Osteoblast (primary cell): Measurements from ENCODE around the gene PEX6. TPM values are rescaled to one million over a fixed set of nuclear protein-coding genes. Genes with fewer than 3 reads are reported as not detected.
A peak's percentile ranks its signal among the peaks of the same experiment; 100 is the strongest.

Experiments used
- DNase-seq: peaks from one replicate; pipeline ENCODE4 v3.0.0; 2011; ENCODE audit warnings: low spot score, mixed read lengths; ENCODE audit not compliant: insufficient read length; ENCODE audit errors: missing footprints
- H2AFZ ChIP-seq: 2 replicates; pipeline ENCODE4 v1.6.0; 2011; ENCODE audit warnings: mild to moderate bottlenecking, low read length
- H3K27ac ChIP-seq: 2 replicates; pipeline ENCODE4 v1.5.1; 2011; ENCODE audit warnings: mild to moderate bottlenecking, low read depth, low read length, moderate library complexity
- H3K27me3 ChIP-seq: 2 replicates; pipeline ENCODE4 v1.6.0; 2012; ENCODE audit warnings: mild to moderate bottlenecking, control low read depth, inconsistent platforms, low read length, moderate library complexity; ENCODE audit not compliant: insufficient read depth
- H3K36me3 ChIP-seq: 2 replicates; pipeline ENCODE4 v1.5.1; 2011; ENCODE audit warnings: mild to moderate bottlenecking, low read length, control low read depth, moderate library complexity; ENCODE audit not compliant: insufficient read depth
- H3K4me1 ChIP-seq: 2 replicates; pipeline ENCODE4 v1.5.1; 2011; ENCODE audit warnings: mild to moderate bottlenecking, low read length, control low read depth, moderate library complexity; ENCODE audit not compliant: insufficient read depth
- H3K4me2 ChIP-seq: 2 replicates; pipeline ENCODE4 v1.6.0; 2011; ENCODE audit warnings: mild to moderate bottlenecking, low read length; ENCODE audit not compliant: insufficient read depth
- H3K4me3 ChIP-seq: fragments of 200-600 bp; sonication (generic); 3 replicates; pipeline ENCODE4 v1.5.1; 2012; ENCODE audit warnings: mild to moderate bottlenecking, low read length, inconsistent platforms; ENCODE audit not compliant: insufficient read depth
- H3K79me2 ChIP-seq: 2 replicates; pipeline ENCODE4 v1.6.0; 2012; ENCODE audit warnings: mild to moderate bottlenecking, low read length, control low read depth, inconsistent platforms; ENCODE audit not compliant: insufficient read depth
- H3K9me3 ChIP-seq: 2 replicates; pipeline ENCODE4 v1.5.1; 2011; ENCODE audit warnings: low read depth, low read length, control low read depth
- H4K20me1 ChIP-seq: 2 replicates; pipeline ENCODE4 v1.6.0; 2012; ENCODE audit warnings: mild to moderate bottlenecking, low read length, control low read depth; ENCODE audit not compliant: insufficient read depth
- CTCF ChIP-seq: IDR thresholded peaks from 2 replicates; pipeline ENCODE4 v1.5.1; 2011; ENCODE audit warnings: mild to moderate bottlenecking, low read depth, low read length, moderate library complexity; ENCODE audit errors: extremely low read depth
- total RNA-seq: library from RNA; depleted of rRNA; stranded (reverse); fragments of >200 nt; gene quantifications from 2 replicates; pipeline ENCODE4 v1.2.3, GENCODE V29; 2012

Gene PEX6
- total RNA-seq, 1 donor, result 23.5 TPM

GRCh38 chr6:42981836-42982235, 2.9 kb upstream of the PEX6 start:
- Histone ChIP-seq H3K4me1 (peaks cover 37% of the 10 kb centered on the region), H2AFZ (no peak overlapping the region), H3K79me2 (peaks cover 43% of the 10 kb centered on the region), H3K9me3 (no peaks in the 10 kb centered on the region), H3K4me2 (no peak overlapping the region), H3K27ac (no peak overlapping the region), H4K20me1 (peaks cover under 1% of the 10 kb centered on the region), H3K27me3 (no peaks in the 10 kb centered on the region), H3K36me3 (no peaks in the 10 kb centered on the region), H3K4me3 (no peak overlapping the region)
- DNase-seq, result no peak
- no peak for TF ChIP-seq CTCF

GRCh38 chr6:42979523-42980177, 669 bp upstream of the PEX6 start:
- peak overlapping the region; percentile 68 for H3K27ac ChIP-seq
- peak overlapping the region; percentile 94 for H3K4me2 ChIP-seq
- H3K27me3 ChIP-seq, result no peaks in the 10 kb centered on the region
- DNase-seq, result peak; percentile 88
- H3K4me1 ChIP-seq, result peaks cover 20% of the 10 kb centered on the region
- H4K20me1 ChIP-seq, result no peaks in the 10 kb centered on the region
- no peak for TF ChIP-seq CTCF
- H3K4me3 ChIP-seq, result peak overlapping the region; percentile 92
- peaks cover 6% of the 10 kb centered on the region for H3K36me3 ChIP-seq
- peak overlapping the region; percentile 93 for H2AFZ ChIP-seq
- H3K9me3 ChIP-seq, result no peaks in the 10 kb centered on the region
- H3K79me2 ChIP-seq, result peaks cover 23% of the 10 kb centered on the region

DNA sequence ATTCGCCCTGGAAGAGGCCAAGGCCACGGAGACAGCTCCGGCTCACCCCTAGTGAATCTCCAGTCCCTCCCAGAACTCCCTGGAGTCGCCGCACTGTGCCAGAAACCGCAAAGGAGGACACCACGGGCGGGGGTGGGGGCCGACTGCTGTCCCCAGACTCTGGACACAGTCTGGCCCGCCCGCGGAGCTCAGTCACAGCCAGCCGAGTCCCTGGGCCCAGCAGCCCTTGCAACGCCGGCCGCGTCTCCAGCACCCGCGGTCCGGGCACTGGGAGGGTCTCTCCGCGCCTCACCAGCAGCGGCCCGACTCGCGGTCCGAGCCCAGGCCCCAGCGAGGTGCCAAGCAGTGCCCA, 518 bp downstream of the PEX6 start:
- peak overlapping the region; percentile 92 for H3K4me3 ChIP-seq
- TF ChIP-seq CTCF, result no peak
- peaks cover 7% of the 10 kb centered on the region for H3K36me3 ChIP-seq
- peaks cover 17% of the 10 kb centered on the region for H3K4me1 ChIP-seq
- H3K9me3 ChIP-seq, result no peaks in the 10 kb centered on the region
- peak; percentile 92 for DNase-seq
- H3K27ac ChIP-seq, result peak overlapping the region; percentile 68
- H2AFZ ChIP-seq, result peak overlapping the region; percentile 41
- H4K20me1 ChIP-seq, result peaks cover 4% of the 10 kb centered on the region
- peaks cover 23% of the 10 kb centered on the region for H3K79me2 ChIP-seq
- H3K4me2 ChIP-seq, result peak overlapping the region; percentile 94
- no peaks in the 10 kb centered on the region for H3K27me3 ChIP-seq

- peaks cover 23% of the 10 kb centered on the region for H3K4me1 ChIP-seq
- H4K20me1 ChIP-seq, result peaks cover 10% of the 10 kb centered on the region
- no peak overlapping the region for H3K27ac ChIP-seq
- no peak overlapping the region for H3K4me2 ChIP-seq
- H3K27me3 ChIP-seq, result no peaks in the 10 kb centered on the region
- TF ChIP-seq CTCF, result no peak
- H2AFZ ChIP-seq, result no peak overlapping the region
- peaks cover 23% of the 10 kb centered on the region for H3K79me2 ChIP-seq
- H3K36me3 ChIP-seq, result peaks cover 12% of the 10 kb centered on the region
- no peak overlapping the region for H3K4me3 ChIP-seq
- H3K9me3 ChIP-seq, result no peaks in the 10 kb centered on the region
- DNase-seq, result no peak
These were observed 4.0 kb downstream of the PEX6 start for GRCh38 chr6:42974919-42975505.
